GM10266 (cell line): ENCODE data around the gene SCT.
A peak's percentile ranks its signal among the peaks of the same experiment; 100 is the strongest.

Experiments used
- DNase-seq: peaks from one replicate; pipeline ENCODE4 v3.0.0; 2012; ENCODE audit errors: extremely low spot score
- TF ChIP-seq, protein P1 (sequence below): IDR thresholded peaks from 2 replicates; pipeline ENCODE4 v1.5.1; 2012; ENCODE audit warnings: mild to moderate bottlenecking, low read depth; ENCODE audit not compliant: control insufficient read depth, insufficient read depth; ENCODE audit errors: missing control alignments

The SCT gene

DNA sequence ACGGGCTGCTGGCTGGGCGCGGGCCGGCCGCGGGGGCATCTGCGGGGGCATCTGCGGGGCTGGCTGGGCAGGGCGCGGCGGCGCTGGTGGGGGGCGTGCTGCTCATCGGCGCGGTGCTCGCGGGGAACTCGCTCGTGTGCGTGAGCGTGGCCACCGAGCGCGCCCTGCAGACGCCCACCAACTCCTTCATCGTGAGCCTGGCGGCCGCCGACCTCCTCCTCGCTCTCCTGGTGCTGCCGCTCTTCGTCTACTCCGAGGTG, 10.3 kb upstream of the SCT start:
- TF ChIP-seq, protein P1, sequence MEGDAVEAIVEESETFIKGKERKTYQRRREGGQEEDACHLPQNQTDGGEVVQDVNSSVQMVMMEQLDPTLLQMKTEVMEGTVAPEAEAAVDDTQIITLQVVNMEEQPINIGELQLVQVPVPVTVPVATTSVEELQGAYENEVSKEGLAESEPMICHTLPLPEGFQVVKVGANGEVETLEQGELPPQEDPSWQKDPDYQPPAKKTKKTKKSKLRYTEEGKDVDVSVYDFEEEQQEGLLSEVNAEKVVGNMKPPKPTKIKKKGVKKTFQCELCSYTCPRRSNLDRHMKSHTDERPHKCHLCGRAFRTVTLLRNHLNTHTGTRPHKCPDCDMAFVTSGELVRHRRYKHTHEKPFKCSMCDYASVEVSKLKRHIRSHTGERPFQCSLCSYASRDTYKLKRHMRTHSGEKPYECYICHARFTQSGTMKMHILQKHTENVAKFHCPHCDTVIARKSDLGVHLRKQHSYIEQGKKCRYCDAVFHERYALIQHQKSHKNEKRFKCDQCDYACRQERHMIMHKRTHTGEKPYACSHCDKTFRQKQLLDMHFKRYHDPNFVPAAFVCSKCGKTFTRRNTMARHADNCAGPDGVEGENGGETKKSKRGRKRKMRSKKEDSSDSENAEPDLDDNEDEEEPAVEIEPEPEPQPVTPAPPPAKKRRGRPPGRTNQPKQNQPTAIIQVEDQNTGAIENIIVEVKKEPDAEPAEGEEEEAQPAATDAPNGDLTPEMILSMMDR, result no peak
- DNase-seq, result no peak

DNA sequence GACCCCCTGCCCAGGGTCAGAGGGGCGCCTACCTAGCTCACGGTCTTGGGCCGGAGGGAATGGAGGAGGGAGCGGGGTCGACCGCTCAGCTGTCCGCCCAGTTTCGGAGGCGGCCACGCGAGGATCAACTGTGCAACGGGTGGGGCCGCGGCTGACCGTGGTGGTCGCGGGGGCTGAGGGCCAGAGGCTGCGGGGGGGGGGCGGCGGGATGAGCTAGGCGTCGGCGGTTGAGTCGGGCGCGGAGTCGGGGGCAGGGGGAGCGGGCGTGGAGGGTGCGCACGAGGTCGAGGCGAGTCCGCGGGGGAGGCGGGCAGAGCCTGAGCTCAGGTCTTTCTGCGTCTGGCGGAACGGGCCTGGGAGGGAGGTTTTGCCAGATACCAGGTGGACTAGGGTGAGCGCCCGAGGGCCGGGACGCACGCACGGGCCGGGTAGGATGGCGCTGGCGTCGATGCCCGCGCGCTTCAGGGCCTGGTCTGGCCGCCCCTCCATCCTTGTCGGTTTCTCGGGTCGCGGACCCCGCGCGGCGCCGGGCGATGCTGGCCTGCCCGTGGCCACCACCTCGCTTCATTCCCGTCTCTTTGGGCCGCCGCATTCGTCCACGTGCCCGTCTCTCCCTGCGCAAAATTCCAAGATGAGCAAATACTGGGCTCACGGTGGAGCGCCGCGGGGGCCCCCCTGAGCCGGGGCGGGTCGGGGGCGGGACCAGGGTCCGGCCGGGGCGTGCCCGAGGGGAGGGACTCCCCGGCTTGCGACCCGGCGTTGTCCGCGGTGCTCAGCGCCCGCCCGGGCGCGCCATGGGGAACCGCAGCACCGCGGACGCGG, 9.7 kb upstream of the SCT start, which contains the start of gene DRD4:
Gene DRD4, plus strand, starts transcription at position 759 of the 822 bp plus-strand sequence. Its CDS starts 36 bp downstream, at position 795.
- no peak for DNase-seq
- TF ChIP-seq, protein P1, result no peak

DNA sequence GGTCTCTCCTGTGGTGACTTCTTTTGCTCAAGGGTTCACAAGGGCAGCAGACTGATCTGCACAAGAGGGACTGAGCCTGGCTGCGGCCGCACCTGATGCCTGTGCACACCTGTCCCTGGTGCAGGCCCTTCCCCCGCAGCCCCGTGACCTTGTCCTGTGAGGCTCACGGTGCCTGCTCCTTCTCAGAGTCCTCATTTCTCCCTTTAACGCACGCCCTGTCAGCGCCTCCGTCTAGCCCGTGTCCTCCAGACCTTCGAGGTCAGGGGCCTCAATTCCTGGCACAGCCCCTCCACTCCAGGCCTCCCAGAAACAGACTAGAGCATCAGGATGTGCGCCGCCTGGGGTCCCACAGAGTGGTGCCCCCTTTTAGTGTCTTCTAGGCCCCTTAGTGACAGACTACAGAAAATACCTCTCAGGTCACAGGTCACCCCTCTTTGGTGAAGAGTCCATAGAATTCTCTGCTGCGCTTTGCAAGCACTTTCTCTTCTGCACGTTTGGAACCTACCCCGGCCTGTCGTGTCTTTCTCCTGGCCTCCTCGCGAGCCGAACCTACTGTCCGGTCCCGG, 9.0 kb upstream of the SCT start:
- TF ChIP-seq, protein P1, result no peak
- no peak for DNase-seq

DNA sequence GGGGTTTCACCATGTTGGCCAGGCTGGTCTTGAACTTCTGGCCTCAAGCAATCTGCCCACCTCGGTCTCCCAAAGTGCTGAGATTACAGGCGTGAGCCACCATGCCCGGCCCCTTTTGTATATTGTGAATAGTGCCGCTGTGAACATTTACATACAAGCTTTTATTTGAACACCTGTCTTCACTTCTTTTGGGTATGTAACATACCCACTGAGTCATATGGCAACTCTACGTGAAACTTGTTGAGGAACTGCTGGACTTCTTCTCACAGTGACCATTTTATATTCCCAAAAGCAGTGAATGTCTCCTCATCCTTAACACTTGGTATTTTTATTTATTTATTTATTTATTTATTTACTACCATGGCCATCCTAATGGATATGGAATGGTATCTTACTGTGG, 3.9 kb upstream of the SCT start:
- DNase-seq, result no peak
- TF ChIP-seq, protein P1, result no peak

DNA sequence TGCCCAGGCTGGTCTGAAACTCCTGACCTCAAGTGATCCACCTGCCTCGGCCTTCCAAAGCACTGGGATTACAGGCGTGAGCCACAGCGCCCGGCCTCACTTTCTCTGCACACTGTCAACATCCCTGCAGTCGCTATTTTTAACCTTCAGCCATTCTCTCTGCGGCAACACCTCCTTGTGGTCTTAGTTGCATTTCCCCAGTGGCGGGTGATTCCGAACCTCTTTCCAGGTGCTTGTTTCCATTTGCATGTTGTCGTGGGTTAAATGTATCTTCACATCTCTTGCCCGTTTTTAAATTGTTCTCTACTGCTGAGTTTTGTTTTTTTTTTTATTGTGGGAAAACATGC, 2.2 kb upstream of the SCT start:
- TF ChIP-seq, protein P1, result peak; percentile 38
- no peak for DNase-seq

DNA sequence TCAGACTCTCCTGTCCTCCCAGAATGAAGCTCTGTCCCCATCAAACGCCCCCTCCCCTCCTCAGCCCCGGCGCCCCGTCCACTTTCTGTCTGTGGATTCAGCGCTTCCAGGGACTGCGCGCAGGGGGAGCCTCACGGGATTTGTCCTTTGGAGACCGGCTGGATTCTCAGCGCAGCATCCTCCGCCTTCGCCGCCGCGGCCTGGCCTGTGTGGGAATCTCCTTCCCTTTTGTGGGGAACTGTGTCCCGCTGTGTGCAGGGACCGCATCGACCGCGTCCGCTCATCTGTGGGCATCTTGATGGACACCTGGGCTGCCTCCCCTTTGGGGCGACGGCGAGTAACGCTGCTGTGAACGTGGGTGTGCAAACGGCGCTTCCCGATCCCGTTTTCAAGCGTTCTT, 1.1 kb upstream of the SCT start:
- no peak for DNase-seq
- TF ChIP-seq, protein P1, result no peak

DNA sequence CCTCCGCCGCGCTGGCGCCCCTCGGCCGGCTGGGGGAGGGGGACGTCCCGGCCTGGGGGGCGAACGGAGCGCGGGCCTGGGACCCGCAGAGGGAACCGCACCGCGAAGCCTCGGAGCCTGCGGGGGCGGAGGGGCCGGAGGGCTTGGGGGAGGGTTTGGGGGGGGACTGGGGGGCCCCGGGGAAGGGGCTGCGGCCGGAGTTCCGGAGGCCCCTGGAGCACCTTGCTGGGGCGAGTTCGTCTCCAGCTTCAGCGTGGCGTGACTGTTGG, 261 bp upstream of the SCT start:
- DNase-seq, result no peak
- TF ChIP-seq, protein P1, result no peak
